Liver (tissue), 3 donors: ENCODE measurements around the gene MINK1.

Experiments used
- GABPA ChIP-seq, 2 donors: IDR thresholded peaks in 1 of 2; conservative IDR thresholded peaks in 1 of 2; 2 replicates each; pipeline ENCODE4 v1.6.1; 2016; ENCODE audit warnings: antibody characterized with exemption in 2 of 2, mild to moderate bottlenecking in 1 of 2, moderate library complexity in 1 of 2
- HNF4A ChIP-seq, 2 donors: conservative IDR thresholded peaks; 2 replicates each; pipeline ENCODE4 v1.6.1; 2016; ENCODE audit warnings: antibody characterized with exemption in 2 of 2, mild to moderate bottlenecking in 2 of 2
- JUND ChIP-seq, 2 donors: IDR thresholded peaks; 2 replicates each; pipeline ENCODE4 v1.6.1; 2016; ENCODE audit warnings: antibody characterized with exemption in 2 of 2
- RAD21 ChIP-seq, 2 donors: IDR thresholded peaks; 2 replicates each; pipeline ENCODE4 v1.6.1; 2016; ENCODE audit warnings: antibody characterized with exemption in 2 of 2, mild to moderate bottlenecking in 2 of 2
- SP1 ChIP-seq: IDR thresholded peaks from 2 replicates; pipeline ENCODE4 v1.6.1; 2018; ENCODE audit warnings: antibody characterized with exemption, mild to moderate bottlenecking
- TAF1 ChIP-seq: conservative IDR thresholded peaks from 2 replicates; pipeline ENCODE4 v1.6.1; 2016; ENCODE audit warnings: antibody characterized with exemption, mild to moderate bottlenecking
- TF ChIP-seq, protein P1 (sequence below): fragments of 150-350 bp; IDR thresholded peaks from 2 replicates; pipeline ENCODE4 v1.5.1; 2017; ENCODE audit warnings: improper control_type of control experiment, low read depth, low read length; ENCODE audit not compliant: missing input control
- TF ChIP-seq, protein P2 (sequence below): IDR thresholded peaks from 2 replicates; pipeline ENCODE4 v1.6.1; 2016; ENCODE audit warnings: antibody characterized with exemption
- TF ChIP-seq, protein P3 (sequence below): IDR thresholded peaks from 2 replicates; pipeline ENCODE4 v1.6.1; 2016; ENCODE audit warnings: antibody characterized with exemption
- TF ChIP-seq, protein P4 (sequence below): IDR thresholded peaks from 2 replicates; pipeline ENCODE4 v1.6.1; 2016; ENCODE audit warnings: antibody characterized with exemption, mild to moderate bottlenecking
- donor health status: healthy.
- donor health status: healthy.

DNA sequence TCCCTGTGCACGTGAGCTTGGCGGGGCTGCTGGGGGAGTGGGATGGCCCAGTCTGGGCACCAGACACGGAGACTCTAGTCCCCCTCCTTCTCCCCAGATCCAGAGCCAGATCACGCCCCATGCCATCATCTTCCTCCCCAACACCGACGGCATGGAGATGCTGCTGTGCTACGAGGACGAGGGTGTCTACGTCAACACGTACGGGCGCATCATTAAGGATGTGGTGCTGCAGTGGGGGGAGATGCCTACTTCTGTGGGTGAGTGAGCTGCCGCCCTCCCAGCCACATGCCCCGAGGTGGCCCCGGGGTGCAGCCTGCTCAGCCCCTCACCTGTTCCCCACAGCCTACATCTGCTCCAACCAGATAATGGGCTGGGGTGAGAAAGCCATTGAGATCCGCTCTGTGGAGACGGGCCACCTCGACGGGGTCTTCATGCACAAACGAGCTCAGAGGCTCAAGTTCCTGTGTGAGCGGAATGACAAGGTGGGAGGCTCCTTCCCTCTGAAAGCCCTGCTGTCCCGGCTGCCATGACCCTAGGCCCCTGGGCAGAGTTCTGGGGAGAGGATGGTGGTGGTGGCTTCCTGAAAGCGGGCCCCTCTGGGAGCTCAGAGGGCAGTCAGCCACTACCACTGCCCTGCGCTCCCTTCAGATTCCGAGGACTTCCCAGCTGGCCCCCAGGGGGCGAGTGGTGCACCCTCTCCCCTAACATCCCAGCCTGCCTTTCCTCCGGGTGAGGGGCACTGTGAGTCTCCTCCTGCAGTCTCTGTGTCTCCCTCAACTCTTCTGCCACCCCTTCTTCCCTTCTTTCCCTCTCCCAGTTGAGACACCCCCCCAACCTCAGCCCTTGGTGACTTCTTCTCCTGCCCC lies 63.4 kb downstream of the MINK1 start:
- TF ChIP-seq, protein P1, sequence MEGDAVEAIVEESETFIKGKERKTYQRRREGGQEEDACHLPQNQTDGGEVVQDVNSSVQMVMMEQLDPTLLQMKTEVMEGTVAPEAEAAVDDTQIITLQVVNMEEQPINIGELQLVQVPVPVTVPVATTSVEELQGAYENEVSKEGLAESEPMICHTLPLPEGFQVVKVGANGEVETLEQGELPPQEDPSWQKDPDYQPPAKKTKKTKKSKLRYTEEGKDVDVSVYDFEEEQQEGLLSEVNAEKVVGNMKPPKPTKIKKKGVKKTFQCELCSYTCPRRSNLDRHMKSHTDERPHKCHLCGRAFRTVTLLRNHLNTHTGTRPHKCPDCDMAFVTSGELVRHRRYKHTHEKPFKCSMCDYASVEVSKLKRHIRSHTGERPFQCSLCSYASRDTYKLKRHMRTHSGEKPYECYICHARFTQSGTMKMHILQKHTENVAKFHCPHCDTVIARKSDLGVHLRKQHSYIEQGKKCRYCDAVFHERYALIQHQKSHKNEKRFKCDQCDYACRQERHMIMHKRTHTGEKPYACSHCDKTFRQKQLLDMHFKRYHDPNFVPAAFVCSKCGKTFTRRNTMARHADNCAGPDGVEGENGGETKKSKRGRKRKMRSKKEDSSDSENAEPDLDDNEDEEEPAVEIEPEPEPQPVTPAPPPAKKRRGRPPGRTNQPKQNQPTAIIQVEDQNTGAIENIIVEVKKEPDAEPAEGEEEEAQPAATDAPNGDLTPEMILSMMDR = no peak
- no peak for TF ChIP-seq GABPA (IDR thresholded peaks at IDR 0.05 in 1 of 2, conservative IDR thresholded peaks at IDR 0.05 in 1 of 2)
- TF ChIP-seq, protein P2, sequence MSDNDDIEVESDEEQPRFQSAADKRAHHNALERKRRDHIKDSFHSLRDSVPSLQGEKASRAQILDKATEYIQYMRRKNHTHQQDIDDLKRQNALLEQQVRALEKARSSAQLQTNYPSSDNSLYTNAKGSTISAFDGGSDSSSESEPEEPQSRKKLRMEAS = no peak
- TF ChIP-seq HNF4A (conservative IDR thresholded peaks at IDR 0.05) = no peak
- TF ChIP-seq TAF1 = no peak
- TF ChIP-seq RAD21 (IDR thresholded peaks at IDR 0.05) = no peak
- no peak for TF ChIP-seq JUND (IDR thresholded peaks at IDR 0.05)
- TF ChIP-seq, protein P3, sequence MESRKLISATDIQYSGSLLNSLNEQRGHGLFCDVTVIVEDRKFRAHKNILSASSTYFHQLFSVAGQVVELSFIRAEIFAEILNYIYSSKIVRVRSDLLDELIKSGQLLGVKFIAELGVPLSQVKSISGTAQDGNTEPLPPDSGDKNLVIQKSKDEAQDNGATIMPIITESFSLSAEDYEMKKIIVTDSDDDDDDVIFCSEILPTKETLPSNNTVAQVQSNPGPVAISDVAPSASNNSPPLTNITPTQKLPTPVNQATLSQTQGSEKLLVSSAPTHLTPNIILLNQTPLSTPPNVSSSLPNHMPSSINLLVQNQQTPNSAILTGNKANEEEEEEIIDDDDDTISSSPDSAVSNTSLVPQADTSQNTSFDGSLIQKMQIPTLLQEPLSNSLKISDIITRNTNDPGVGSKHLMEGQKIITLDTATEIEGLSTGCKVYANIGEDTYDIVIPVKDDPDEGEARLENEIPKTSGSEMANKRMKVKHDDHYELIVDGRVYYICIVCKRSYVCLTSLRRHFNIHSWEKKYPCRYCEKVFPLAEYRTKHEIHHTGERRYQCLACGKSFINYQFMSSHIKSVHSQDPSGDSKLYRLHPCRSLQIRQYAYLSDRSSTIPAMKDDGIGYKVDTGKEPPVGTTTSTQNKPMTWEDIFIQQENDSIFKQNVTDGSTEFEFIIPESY = no peak
- TF ChIP-seq, protein P4, sequence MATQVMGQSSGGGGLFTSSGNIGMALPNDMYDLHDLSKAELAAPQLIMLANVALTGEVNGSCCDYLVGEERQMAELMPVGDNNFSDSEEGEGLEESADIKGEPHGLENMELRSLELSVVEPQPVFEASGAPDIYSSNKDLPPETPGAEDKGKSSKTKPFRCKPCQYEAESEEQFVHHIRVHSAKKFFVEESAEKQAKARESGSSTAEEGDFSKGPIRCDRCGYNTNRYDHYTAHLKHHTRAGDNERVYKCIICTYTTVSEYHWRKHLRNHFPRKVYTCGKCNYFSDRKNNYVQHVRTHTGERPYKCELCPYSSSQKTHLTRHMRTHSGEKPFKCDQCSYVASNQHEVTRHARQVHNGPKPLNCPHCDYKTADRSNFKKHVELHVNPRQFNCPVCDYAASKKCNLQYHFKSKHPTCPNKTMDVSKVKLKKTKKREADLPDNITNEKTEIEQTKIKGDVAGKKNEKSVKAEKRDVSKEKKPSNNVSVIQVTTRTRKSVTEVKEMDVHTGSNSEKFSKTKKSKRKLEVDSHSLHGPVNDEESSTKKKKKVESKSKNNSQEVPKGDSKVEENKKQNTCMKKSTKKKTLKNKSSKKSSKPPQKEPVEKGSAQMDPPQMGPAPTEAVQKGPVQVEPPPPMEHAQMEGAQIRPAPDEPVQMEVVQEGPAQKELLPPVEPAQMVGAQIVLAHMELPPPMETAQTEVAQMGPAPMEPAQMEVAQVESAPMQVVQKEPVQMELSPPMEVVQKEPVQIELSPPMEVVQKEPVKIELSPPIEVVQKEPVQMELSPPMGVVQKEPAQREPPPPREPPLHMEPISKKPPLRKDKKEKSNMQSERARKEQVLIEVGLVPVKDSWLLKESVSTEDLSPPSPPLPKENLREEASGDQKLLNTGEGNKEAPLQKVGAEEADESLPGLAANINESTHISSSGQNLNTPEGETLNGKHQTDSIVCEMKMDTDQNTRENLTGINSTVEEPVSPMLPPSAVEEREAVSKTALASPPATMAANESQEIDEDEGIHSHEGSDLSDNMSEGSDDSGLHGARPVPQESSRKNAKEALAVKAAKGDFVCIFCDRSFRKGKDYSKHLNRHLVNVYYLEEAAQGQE = no peak
- TF ChIP-seq SP1 = no peak
